IMR-90 (cell line): ENCODE results near the gene RAP2B. TPM values are rescaled to one million over a fixed set of nuclear protein-coding genes. Genes with fewer than 3 reads are reported as not detected.
"Not testable (repeated sequence)": the region's sequence is repeated elsewhere in the genome, so short reads cannot be mapped to it uniquely, and the experiment has no call there.

Experiments used
- ATAC-seq: fragments of 200-7000 bp; cut with Tn5 transposase; 2 replicates; pipeline ENCODE4 v1.9.1; 2020; ENCODE audit warnings: low read depth, mild to moderate bottlenecking, moderate library complexity
- BruUV-seq: library from RNA; stranded (reverse); fragments of 400-500 nt; replicated peaks from 2 replicates; lab custom pipeline; 2021; lab: Mats Ljungman, UMichigan
- CTCF ChIA-PET: fragments of 300-600 bp; formaldehyde crosslinking; extraction: SDS; loops from one replicate; lab custom pipeline; 2021; ENCODE audit warnings: antibody characterized with exemption; lab: Yijun Ruan, JAX
- POLR2A ChIA-PET: fragments of 300-600 bp; sonication (Branson Sonifier 250); formaldehyde crosslinking; loops from one replicate; lab custom pipeline; 2022; ENCODE audit warnings: antibody characterized with exemption; ENCODE audit not compliant: unreplicated experiment; lab: Charles Lee
- DNase-seq: peaks from one replicate; pipeline ENCODE4 v3.0.0; 2013
- H2AFZ ChIP-seq: replicated peaks from 2 replicates; pipeline ENCODE3; 2013; ENCODE audit warnings: low read length, mild to moderate bottlenecking; ENCODE audit not compliant: poor library complexity
- H2AK5ac ChIP-seq: 2 replicates; pipeline ENCODE4 v1.6.1; 2013; ENCODE audit warnings: low read depth, low read length, inconsistent platforms
- H2AK9ac ChIP-seq: replicated peaks from 2 replicates; pipeline ENCODE3; 2013; ENCODE audit warnings: mild to moderate bottlenecking, low read depth, low read length, moderate library complexity; ENCODE audit not compliant: poor library complexity
- H2BK120ac ChIP-seq: 2 replicates; pipeline ENCODE4 v1.6.1; 2013; ENCODE audit warnings: low read depth, low read length, inconsistent platforms
- H2BK15ac ChIP-seq: 3 replicates; pipeline ENCODE4 v1.6.1; 2013; ENCODE audit warnings: low read depth, low read length, inconsistent platforms
- H2BK20ac ChIP-seq: 2 replicates; pipeline ENCODE4 v1.6.1; 2013; ENCODE audit warnings: low read depth, mild to moderate bottlenecking, inconsistent platforms, low read length, moderate library complexity
- H2BK5ac ChIP-seq: 2 replicates; pipeline ENCODE4 v1.6.1; 2013; ENCODE audit warnings: mild to moderate bottlenecking, low read depth, low read length, inconsistent platforms; ENCODE audit not compliant: poor library complexity, severe bottlenecking
- H3K14ac ChIP-seq: replicated peaks from 2 replicates; pipeline ENCODE4 v1.6.1; 2013; ENCODE audit warnings: low read depth, low read length, inconsistent platforms
- H3K18ac ChIP-seq: 2 replicates; pipeline ENCODE4 v1.6.1; 2013; ENCODE audit warnings: low read depth, low read length, control low read depth
- H3K23ac ChIP-seq: 2 replicates; pipeline ENCODE4 v1.6.1; 2013; ENCODE audit warnings: low read depth, low read length, inconsistent platforms
- H3K27ac ChIP-seq: 2 replicates; pipeline ENCODE4 v1.5.1; 2013; ENCODE audit warnings: mild to moderate bottlenecking, control low read depth, low read length; ENCODE audit not compliant: insufficient read depth
- H3K27me3 ChIP-seq: 2 replicates; pipeline ENCODE4 v1.6.1; 2013; ENCODE audit warnings: low read length; ENCODE audit not compliant: control insufficient read depth, insufficient read depth
- H3K36me3 ChIP-seq: 2 replicates; pipeline ENCODE4 v1.6.1; 2013; ENCODE audit warnings: low read length, mixed read lengths; ENCODE audit not compliant: control insufficient read depth, insufficient read depth
- H3K4ac ChIP-seq: 2 replicates; pipeline ENCODE4 v1.6.1; 2013; ENCODE audit warnings: low read depth, low read length, inconsistent platforms
- H3K4me1 ChIP-seq: 2 replicates; pipeline ENCODE4 v1.6.1; 2013; ENCODE audit warnings: low read length, mixed read lengths; ENCODE audit not compliant: control insufficient read depth, insufficient read depth
- H3K4me2 ChIP-seq: 2 replicates; pipeline ENCODE4 v1.6.1; 2013; ENCODE audit warnings: low read depth, mild to moderate bottlenecking, control low read depth, low read length, moderate library complexity
- H3K4me3 ChIP-seq: 2 replicates; pipeline ENCODE4 v1.5.1; 2013; ENCODE audit warnings: low read depth, mild to moderate bottlenecking, control low read depth, low read length, moderate library complexity; ENCODE audit not compliant: insufficient read depth
- H3K56ac ChIP-seq: 2 replicates; pipeline ENCODE4 v1.6.1; 2013; ENCODE audit warnings: low read length, inconsistent platforms; ENCODE audit not compliant: insufficient read depth; ENCODE audit errors: extremely low read depth
- H3K79me1 ChIP-seq, 2 experiments: 2 replicates each; pipeline ENCODE4 v1.6.1; 2013; ENCODE audit warnings: low read length in 2 of 2, inconsistent platforms in 1 of 2, low read depth in 1 of 2
- H3K9ac ChIP-seq: 2 replicates; pipeline ENCODE4 v1.6.1; 2013; ENCODE audit warnings: low read depth, low read length, control low read depth
- H3K9me1 ChIP-seq: 2 replicates; pipeline ENCODE4 v1.6.1; 2013; ENCODE audit warnings: low read length, inconsistent platforms; ENCODE audit not compliant: insufficient read depth
- H3K9me3 ChIP-seq: 2 replicates; pipeline ENCODE4 v1.6.1; 2013; ENCODE audit warnings: low read length; ENCODE audit not compliant: control insufficient read depth, insufficient read depth
- H4K20me1 ChIP-seq: 2 replicates; pipeline ENCODE4 v1.6.1; 2013; ENCODE audit warnings: low read length, inconsistent platforms; ENCODE audit not compliant: insufficient read depth
- H4K5ac ChIP-seq: 2 replicates; pipeline ENCODE4 v1.6.1; 2013; ENCODE audit warnings: mild to moderate bottlenecking, low read depth, low read length, control low read depth
- H4K8ac ChIP-seq, 2 experiments: 2 replicates each; pipeline ENCODE4 v1.6.1; 2013; ENCODE audit warnings: low read depth in 2 of 2, low read length in 2 of 2, control low read depth in 1 of 2, inconsistent platforms in 1 of 2
- H4K91ac ChIP-seq: 2 replicates; pipeline ENCODE4 v1.6.1; 2013; ENCODE audit warnings: low read depth, low read length, inconsistent platforms; ENCODE audit not compliant: insufficient read depth
- WGBS, 2 experiments: methylation state at CpG; one replicate each; pipeline versions ENCODE4 v1.1.5 to v1.1.7; 2013; ENCODE audit warnings: missing lambda C conversion rate in 2 of 2; ENCODE audit not compliant: insufficient read length in 1 of 2; ENCODE audit errors: extremely low coverage in 2 of 2; 5-methylcytosine and 5-hydroxymethylcytosine counted together
- dilution Hi-C: fragments of 300-500 bp; cut with HindIII; formaldehyde crosslinking; loops from one replicate; pipeline ENCODE4 v1.14.3; 2018; ENCODE audit warnings: low sequenced_read_pairs; ENCODE audit not compliant: unreplicated experiment
- in situ Hi-C: fragments of 300-500 bp; cut with MboI; formaldehyde crosslinking; loops from 3 replicates; pipeline ENCODE4 v1.14.3; 2019; ENCODE audit warnings: low sequenced_read_pairs, inconsistent platforms, mixed read lengths
- intact Hi-C: fragments of 100-400 bp; cut with micrococcal nuclease; formaldehyde crosslinking; loops from 2 replicates; pipeline ENCODE4 v1.10.0; 2022
- polyA plus RNA-seq, 3 experiments: library from polyadenylated mRNA; depleted of rRNA; stranded (reverse); fragments of >200 nt; gene quantifications; 2 replicates each; pipeline ENCODE4 v1.2.3, GENCODE V29; 2012; ENCODE audit warnings: low replicate concordance in 1 of 3
- total RNA-seq: library from RNA; depleted of rRNA; stranded (reverse); fragments of >200 nt; gene quantifications from 2 replicates; pipeline ENCODE4 v1.2.3, GENCODE V29; 2012

RAP2B gene
- total and polyA plus RNA-seq, 2 of the 4 experiments (the other 2 are of a cell fraction), result 6.6 to 12.4 TPM

- POLR2A ChIA-PET, H3K4me3 ChIP-seq, H3K4me2 ChIP-seq, DNase-seq, H3K27ac ChIP-seq, H4K20me1 ChIP-seq, H3K79me1 ChIP-seq, H3K9ac ChIP-seq, CTCF ChIA-PET, dilution Hi-C loops, H3K9me3 ChIP-seq, H3K18ac ChIP-seq, H2BK15ac ChIP-seq, H3K27me3 ChIP-seq, H4K5ac ChIP-seq, ATAC-seq, H3K4ac ChIP-seq, H2BK5ac ChIP-seq, H2AFZ ChIP-seq, H3K56ac ChIP-seq, H4K91ac ChIP-seq, H3K9me1 ChIP-seq, BruUV-seq, H3K23ac ChIP-seq, H4K8ac ChIP-seq, H3K4me1 ChIP-seq, H2BK20ac ChIP-seq, H3K36me3 ChIP-seq, H2AK9ac ChIP-seq, H2BK120ac ChIP-seq, H3K14ac ChIP-seq, H2AK5ac ChIP-seq, intact Hi-C loops: not testable (repeated sequence)
- 94% methylated on average over 9 of the region's 29 CpGs; no CpG with 5 or more reads in 1 of the 2 experiments for WGBS, 2 experiments
- in situ Hi-C loops, result loop anchor here (5.0 to 25.0 kb wide), 2 partner anchors 108 to 607 kb away; no protein-coding TSS in a partner anchor
Observed at GRCh38 chr3:153155786-153156185, 6.2 kb upstream of the RAP2B start.
